IMR-90 (cell line): ENCODE measurements around the gene CHD3.

ENCODE experiments used
- CHD1 ChIP-seq: IDR thresholded peaks from 2 replicates; pipeline ENCODE4 v1.6.1; 2012; ENCODE audit warnings: low read depth, low read length, improper control_type of control experiment
- ELK1 ChIP-seq: fragments of 150-350 bp; IDR thresholded peaks from 2 replicates; pipeline ENCODE4 v1.6.1; 2016; ENCODE audit warnings: low read depth, mild to moderate bottlenecking, low read length, moderate library complexity, borderline replicate concordance
- FOS ChIP-seq: fragments of 150-350 bp; IDR thresholded peaks from 2 replicates; pipeline ENCODE4 v1.6.1; 2016; ENCODE audit warnings: low read depth, low read length
- MAFK ChIP-seq: IDR thresholded peaks from 2 replicates; pipeline ENCODE4 v1.6.1; 2012; ENCODE audit warnings: low read depth, low read length, improper control_type of control experiment
- MAZ ChIP-seq: IDR thresholded peaks from 2 replicates; pipeline ENCODE4 v1.6.1; 2012; ENCODE audit warnings: low read depth, mild to moderate bottlenecking, low read length, improper control_type of control experiment, moderate library complexity, borderline replicate concordance
- MXI1 ChIP-seq: IDR thresholded peaks from 2 replicates; pipeline ENCODE4 v1.6.1; 2012; ENCODE audit warnings: low read depth, mild to moderate bottlenecking, low read length, moderate library complexity, borderline replicate concordance
- NFE2L2 ChIP-seq: fragments of 150-350 bp; IDR thresholded peaks from 2 replicates; pipeline ENCODE4 v1.6.1; 2016; ENCODE audit warnings: low read depth, mild to moderate bottlenecking, low read length
- POLR2A ChIP-seq: IDR thresholded peaks from 2 replicates; pipeline ENCODE4 v1.6.1; 2012; ENCODE audit warnings: mild to moderate bottlenecking, low read depth, low read length
- RAD21 ChIP-seq: IDR thresholded peaks from 2 replicates; pipeline ENCODE4 v1.6.1; 2012; ENCODE audit warnings: low read length, improper control_type of control experiment
- RCOR1 ChIP-seq: IDR thresholded peaks from 2 replicates; pipeline ENCODE4 v1.6.1; 2012; ENCODE audit warnings: mild to moderate bottlenecking, low read length, improper control_type of control experiment; ENCODE audit not compliant: insufficient replicate concordance
- RFX5 ChIP-seq: IDR thresholded peaks from 2 replicates; pipeline ENCODE4 v1.8.0; 2012; ENCODE audit warnings: low read depth, mild to moderate bottlenecking, low read length, moderate library complexity
- SMC3 ChIP-seq: fragments of 150-350 bp; IDR thresholded peaks from 2 replicates; pipeline ENCODE4 v1.6.1; 2016; ENCODE audit warnings: low read depth, mild to moderate bottlenecking, antibody characterized with exemption, low read length, moderate library complexity
- TF ChIP-seq, protein P1 (sequence below): conservative IDR thresholded peaks from 2 replicates; pipeline ENCODE4 v1.5.1; 2012; ENCODE audit warnings: mild to moderate bottlenecking, low read depth, low read length, improper control_type of control experiment
- TF ChIP-seq, protein P2 (sequence below): fragments of 150-350 bp; IDR thresholded peaks from 2 replicates; pipeline ENCODE4 v1.6.1; 2017; ENCODE audit warnings: mild to moderate bottlenecking, antibody characterized with exemption, low read length, low read depth

DNA sequence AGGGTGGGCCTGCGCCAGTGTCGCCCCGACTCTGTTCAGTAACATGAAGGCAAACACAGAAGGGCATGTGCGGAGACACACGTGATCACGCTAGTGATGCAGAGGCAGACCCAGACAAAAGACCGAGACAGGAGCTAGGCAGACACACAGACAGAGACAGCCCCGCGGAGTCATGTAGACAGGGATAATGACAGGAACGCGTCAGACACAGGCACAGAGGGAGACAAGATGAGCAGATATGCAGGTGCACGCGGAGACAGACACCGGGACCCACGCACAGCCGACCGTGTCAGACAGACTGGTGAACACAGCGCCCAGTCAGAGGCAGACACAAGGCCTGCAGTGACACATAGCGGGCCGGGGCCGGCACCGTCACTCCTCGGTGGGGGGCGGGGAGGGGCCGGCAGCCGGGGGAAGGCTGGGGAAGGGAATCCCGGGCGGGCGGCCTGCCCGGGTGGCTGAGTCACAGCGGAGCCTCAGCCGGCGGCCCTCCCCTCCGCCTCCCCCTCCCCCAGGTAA, 47.1 kb upstream of the CHD3 start:
- TF ChIP-seq RAD21, result peak; percentile 27; the same call in 1 of the 2 replicates
- TF ChIP-seq MAFK, result no peak
- TF ChIP-seq MAZ, result peak; percentile 74; the same call in 1 of the 2 replicates
- no peak for TF ChIP-seq CHD1
- TF ChIP-seq, protein P1, sequence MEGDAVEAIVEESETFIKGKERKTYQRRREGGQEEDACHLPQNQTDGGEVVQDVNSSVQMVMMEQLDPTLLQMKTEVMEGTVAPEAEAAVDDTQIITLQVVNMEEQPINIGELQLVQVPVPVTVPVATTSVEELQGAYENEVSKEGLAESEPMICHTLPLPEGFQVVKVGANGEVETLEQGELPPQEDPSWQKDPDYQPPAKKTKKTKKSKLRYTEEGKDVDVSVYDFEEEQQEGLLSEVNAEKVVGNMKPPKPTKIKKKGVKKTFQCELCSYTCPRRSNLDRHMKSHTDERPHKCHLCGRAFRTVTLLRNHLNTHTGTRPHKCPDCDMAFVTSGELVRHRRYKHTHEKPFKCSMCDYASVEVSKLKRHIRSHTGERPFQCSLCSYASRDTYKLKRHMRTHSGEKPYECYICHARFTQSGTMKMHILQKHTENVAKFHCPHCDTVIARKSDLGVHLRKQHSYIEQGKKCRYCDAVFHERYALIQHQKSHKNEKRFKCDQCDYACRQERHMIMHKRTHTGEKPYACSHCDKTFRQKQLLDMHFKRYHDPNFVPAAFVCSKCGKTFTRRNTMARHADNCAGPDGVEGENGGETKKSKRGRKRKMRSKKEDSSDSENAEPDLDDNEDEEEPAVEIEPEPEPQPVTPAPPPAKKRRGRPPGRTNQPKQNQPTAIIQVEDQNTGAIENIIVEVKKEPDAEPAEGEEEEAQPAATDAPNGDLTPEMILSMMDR, result peak; percentile 34; the same call in 1 of the 2 replicates
- TF ChIP-seq, protein P2, sequence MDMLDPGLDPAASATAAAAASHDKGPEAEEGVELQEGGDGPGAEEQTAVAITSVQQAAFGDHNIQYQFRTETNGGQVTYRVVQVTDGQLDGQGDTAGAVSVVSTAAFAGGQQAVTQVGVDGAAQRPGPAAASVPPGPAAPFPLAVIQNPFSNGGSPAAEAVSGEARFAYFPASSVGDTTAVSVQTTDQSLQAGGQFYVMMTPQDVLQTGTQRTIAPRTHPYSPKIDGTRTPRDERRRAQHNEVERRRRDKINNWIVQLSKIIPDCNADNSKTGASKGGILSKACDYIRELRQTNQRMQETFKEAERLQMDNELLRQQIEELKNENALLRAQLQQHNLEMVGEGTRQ, result peak; percentile 92
- peak; percentile 69 for TF ChIP-seq POLR2A
- TF ChIP-seq ELK1, result no peak
- TF ChIP-seq RFX5, result no peak
- TF ChIP-seq SMC3, result no peak; the same call in 1 of the 2 replicates
- peak; percentile 88 for TF ChIP-seq FOS
- peak; percentile 60; the same call in 1 of the 2 replicates for TF ChIP-seq MXI1
- TF ChIP-seq RCOR1, result peak; percentile 83
- TF ChIP-seq NFE2L2, result no peak; the same call in 1 of the 2 replicates
